Transverse colon (tissue), 4 donors: ENCODE results near the gene SMYD4. TPM values are rescaled to one million over a fixed set of nuclear protein-coding genes. Genes with fewer than 3 reads are reported as not detected.
"Not testable (repeated sequence)": the region's sequence is repeated elsewhere in the genome, so short reads cannot be mapped to it uniquely, and the experiment has no call there.

Experiments used
- DNase-seq: peaks from one replicate; pipeline ENCODE4 v3.0.0-alpha.2; 2019
- H3K27ac ChIP-seq, 4 donors: fragments of 200-600 bp; sonication (generic); 2 replicates each; pipeline ENCODE4 v1.5.1; 2016 to 2018; ENCODE audit warnings: inconsistent platforms in 4 of 4
- H3K27me3 ChIP-seq: fragments of 200-600 bp; sonication (generic); 2 replicates; pipeline ENCODE4 v1.5.1; 2017; ENCODE audit warnings: inconsistent platforms
- H3K36me3 ChIP-seq, 4 donors: fragments of 200-600 bp; sonication (generic); 2 replicates each; pipeline ENCODE4 v1.5.1; 2017 to 2019; ENCODE audit warnings: inconsistent platforms in 4 of 4
- H3K4me1 ChIP-seq, 4 donors: fragments of 200-600 bp; sonication (generic); 2 replicates each; pipeline ENCODE4 v1.5.1; 2017 to 2020; ENCODE audit warnings: inconsistent platforms in 4 of 4
- H3K4me3 ChIP-seq, 4 donors: fragments of 200-600 bp; sonication (generic); 1 replicate in 1 of 4; 2 replicates in 3 of 4; pipeline versions ENCODE4 v1.5.1 to v1.6.1; 2017 to 2019; ENCODE audit warnings: inconsistent platforms in 4 of 4
- H3K9me3 ChIP-seq, 2 donors: fragments of 200-600 bp; sonication (generic); 2 replicates each; pipeline ENCODE4 v1.5.1; 2017 to 2019; ENCODE audit warnings: inconsistent platforms in 2 of 2
- EP300 ChIP-seq: sonication (generic); formaldehyde crosslinking; IDR thresholded peaks from one replicate; pipeline ENCODE4 v1.6.1; 2017; ENCODE audit warnings: antibody characterized with exemption, low read depth
- POLR2A ChIP-seq: fragments of 450-650 bp; IDR thresholded peaks from one replicate; pipeline ENCODE4 v1.6.1; 2016; ENCODE audit warnings: antibody characterized with exemption, mild to moderate bottlenecking, moderate library complexity
- POLR2AphosphoS5 ChIP-seq, 3 donors: sonication (generic); formaldehyde crosslinking; IDR thresholded peaks; one replicate each; pipeline ENCODE4 v1.6.1; 2016; ENCODE audit warnings: antibody characterized with exemption in 3 of 3
- WGBS, 2 donors: methylation state at CpG; one replicate each; pipeline ENCODE4 v1.1.5; 2018; ENCODE audit warnings: low coverage in 1 of 2; 5-methylcytosine and 5-hydroxymethylcytosine counted together
- in situ Hi-C, 4 donors: fragments of 200-750 bp; cut with MboI; loops; one replicate each; pipeline versions ENCODE4 v1.15.0 to v1.15.1; 2017; ENCODE audit warnings: low sequenced_read_pairs in 3 of 4, low pct_ligation_motif_present in 1 of 4, low pct_unique_long_range_greater_than_20kb in 1 of 4
- intact Hi-C: fragments of 100-400 bp; cut with DNase I; formaldehyde crosslinking; loops from one replicate; pipeline ENCODE4 v1.15.1; 2023; ENCODE audit warnings: low total_unique reads
- total RNA-seq, 4 donors: library from RNA; depleted of rRNA; stranded (reverse); fragments of >200 nt; gene quantifications; one replicate each; pipeline ENCODE4 v1.1.0, GENCODE V29; 2016
- TF ChIP-seq, protein P1 (sequence below), 5 experiments: fragments of 200-600 bp in 3 of 5; fragments of 450-650 bp in 2 of 5; sonication (generic) in 3 of 5; IDR thresholded peaks; 1 replicate in 2 of 5; 2 replicates in 3 of 5; pipeline ENCODE4 v1.5.1; 2016 to 2017; ENCODE audit warnings: antibody characterized with exemption in 5 of 5, inconsistent platforms in 3 of 5, mild to moderate bottlenecking in 2 of 5, moderate library complexity in 1 of 5

Gene SMYD4
- total RNA-seq, 4 donors from 2014 or later, result 4.1 to 14.8 (median 9.0) TPM

DNA sequence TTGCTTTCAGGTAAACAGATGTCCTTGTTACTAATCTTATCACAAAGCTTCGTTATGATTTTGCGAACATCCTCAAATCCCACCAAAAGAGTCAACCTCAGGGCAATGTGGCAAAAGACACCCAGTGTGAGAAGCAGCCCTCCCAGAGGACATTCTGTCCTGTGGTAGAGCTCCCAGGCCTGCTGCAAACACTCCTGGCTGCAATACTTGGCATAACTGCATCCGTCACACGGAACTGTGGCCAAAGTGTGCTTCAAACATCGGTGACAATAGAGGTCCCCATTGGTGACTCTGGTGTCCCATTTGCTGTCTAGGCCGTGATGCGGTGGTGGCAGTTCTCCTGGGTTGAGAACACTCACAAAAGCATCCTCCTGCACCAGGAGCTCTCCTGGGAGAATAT is 29.5 kb downstream of the SMYD4 start:
- peaks cover 0 to 27% (median 3%) of the 10 kb centered on the region in 4 donors for H3K36me3 ChIP-seq
- intact Hi-C loops, result no loop called here
- H3K27ac ChIP-seq, result no peak overlapping the region
- 94 to 100% methylated on average over 2 to 7 of the region's 7 CpGs for WGBS, 2 donors
- no peaks in the 10 kb centered on the region for H3K9me3 ChIP-seq
- H3K27me3 ChIP-seq, result no peaks in the 10 kb centered on the region
- in situ Hi-C loops, result loop anchor here in 1 of 4 donors (25.0 kb wide), 1 partner anchor 88 kb away; the partner anchor contains the start of genes TLCD2 and WDR81
- no peak overlapping the region for H3K4me3 ChIP-seq
- DNase-seq, result no peak
- TF ChIP-seq POLR2AphosphoS5 (IDR thresholded peaks at IDR 0.05) (no peak), POLR2A (no peak), EP300 (no peak)
- TF ChIP-seq, protein P1, sequence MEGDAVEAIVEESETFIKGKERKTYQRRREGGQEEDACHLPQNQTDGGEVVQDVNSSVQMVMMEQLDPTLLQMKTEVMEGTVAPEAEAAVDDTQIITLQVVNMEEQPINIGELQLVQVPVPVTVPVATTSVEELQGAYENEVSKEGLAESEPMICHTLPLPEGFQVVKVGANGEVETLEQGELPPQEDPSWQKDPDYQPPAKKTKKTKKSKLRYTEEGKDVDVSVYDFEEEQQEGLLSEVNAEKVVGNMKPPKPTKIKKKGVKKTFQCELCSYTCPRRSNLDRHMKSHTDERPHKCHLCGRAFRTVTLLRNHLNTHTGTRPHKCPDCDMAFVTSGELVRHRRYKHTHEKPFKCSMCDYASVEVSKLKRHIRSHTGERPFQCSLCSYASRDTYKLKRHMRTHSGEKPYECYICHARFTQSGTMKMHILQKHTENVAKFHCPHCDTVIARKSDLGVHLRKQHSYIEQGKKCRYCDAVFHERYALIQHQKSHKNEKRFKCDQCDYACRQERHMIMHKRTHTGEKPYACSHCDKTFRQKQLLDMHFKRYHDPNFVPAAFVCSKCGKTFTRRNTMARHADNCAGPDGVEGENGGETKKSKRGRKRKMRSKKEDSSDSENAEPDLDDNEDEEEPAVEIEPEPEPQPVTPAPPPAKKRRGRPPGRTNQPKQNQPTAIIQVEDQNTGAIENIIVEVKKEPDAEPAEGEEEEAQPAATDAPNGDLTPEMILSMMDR (IDR thresholded peaks at IDR 0.05), result no peak
- peaks cover 0 to 19% (median 0%) of the 10 kb centered on the region in 4 donors for H3K4me1 ChIP-seq

DNA sequence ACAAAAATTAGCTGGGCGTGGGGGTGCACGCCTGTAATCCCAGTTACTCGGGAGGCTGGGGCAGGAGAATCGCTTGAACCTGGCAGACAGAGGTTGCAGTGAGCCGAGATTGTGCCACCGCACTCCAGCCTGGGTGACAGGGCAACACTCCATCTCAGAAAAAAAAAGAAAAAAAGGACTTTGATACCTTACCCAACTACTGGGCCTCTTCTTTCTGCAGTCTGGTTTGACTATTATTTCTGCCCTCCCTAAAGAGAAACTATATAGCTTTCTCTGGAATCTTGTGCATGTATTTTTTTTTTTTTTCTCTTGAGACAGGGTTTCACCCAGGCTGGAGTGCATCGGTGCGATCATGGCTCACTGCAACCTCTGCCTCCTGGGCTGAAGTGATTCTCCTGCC is 31.9 kb downstream of the SMYD4 start:
- DNase-seq, H3K27me3 ChIP-seq, intact Hi-C loops, H3K4me3 ChIP-seq, in situ Hi-C loops, H3K9me3 ChIP-seq: not testable (repeated sequence)
- Histone ChIP-seq H3K4me1 (peaks cover 0 to 19% (median 0%) of the 10 kb centered on the region in 4 donors), H3K27ac (peak overlapping the region in 3 of 4 donors; percentile 32 to 70 (median 50)), H3K36me3 (peaks cover 0 to 16% (median 0%) of the 10 kb centered on the region in 4 donors)
- WGBS, 2 donors, result 95 to 100% methylated on average over 2 to 8 of the region's 8 CpGs

DNA sequence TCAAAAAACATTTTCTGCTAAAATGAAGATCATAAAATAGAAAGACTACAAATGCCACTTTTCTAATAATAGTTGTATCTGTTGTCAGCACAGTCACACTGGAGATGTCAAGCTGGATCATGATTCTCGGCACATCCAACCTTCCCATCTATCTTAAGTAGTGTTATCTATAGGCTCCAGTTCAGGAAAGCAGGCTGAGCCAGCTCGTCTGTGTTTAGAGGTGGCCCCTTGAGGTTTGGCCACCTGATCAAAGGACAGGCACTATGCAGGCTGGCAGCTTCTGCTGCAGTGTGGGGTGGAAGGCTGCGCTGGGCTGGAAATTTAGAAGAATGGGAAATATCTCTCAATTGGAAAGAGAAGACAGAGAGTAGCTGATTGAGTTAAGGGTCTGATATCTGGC is 32.4 kb downstream of the SMYD4 start:
- Histone ChIP-seq H3K27ac (peak overlapping the region; percentile 32 to 70 (median 42)), H3K4me3 (no peak overlapping the region), H3K36me3 (peaks cover 0 to 16% (median 0%) of the 10 kb centered on the region in 4 donors), H3K27me3 (no peaks in the 10 kb centered on the region), H3K9me3 (no peaks in the 10 kb centered on the region), H3K4me1 (peaks cover 0 to 19% (median 0%) of the 10 kb centered on the region in 4 donors)
- no peak for DNase-seq
- WGBS, 2 donors, result 80 to 88% methylated on average over 3 of the region's 3 CpGs
- TF ChIP-seq POLR2AphosphoS5 (IDR thresholded peaks at IDR 0.05), result no peak
- TF ChIP-seq POLR2A, result no peak
- TF ChIP-seq, protein P1 (IDR thresholded peaks at IDR 0.05), result no peak
- no peak for TF ChIP-seq EP300
- in situ Hi-C loops, result no loop called here
- intact Hi-C loops, result no loop called here

DNA sequence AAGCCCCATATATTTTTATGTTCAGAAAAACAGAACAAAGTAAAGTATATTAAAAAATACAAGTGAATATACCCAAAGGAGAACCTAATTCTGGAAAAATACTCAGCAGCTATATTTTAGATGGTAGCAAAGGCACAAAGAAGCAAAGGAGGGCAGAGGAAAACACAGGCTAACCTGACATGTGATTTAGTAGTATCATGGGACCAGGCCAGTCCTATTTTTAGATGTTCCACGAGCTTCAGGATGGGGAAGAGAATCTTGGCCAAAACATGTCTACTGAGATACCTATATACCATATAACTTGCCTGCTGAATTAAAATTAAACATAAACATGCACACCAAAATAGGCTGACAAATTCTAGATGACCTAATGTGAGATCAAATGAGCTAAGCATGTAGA is 32.9 kb downstream of the SMYD4 start:
- H3K36me3 ChIP-seq, result peaks cover 0 to 16% (median 0%) of the 10 kb centered on the region in 4 donors
- no peaks in the 10 kb centered on the region for H3K9me3 ChIP-seq
- H3K4me3 ChIP-seq, result no peak overlapping the region
- peaks cover 0 to 19% (median 0%) of the 10 kb centered on the region in 4 donors for H3K4me1 ChIP-seq
- no peaks in the 10 kb centered on the region for H3K27me3 ChIP-seq
- H3K27ac ChIP-seq, result peak overlapping the region; percentile 33 to 70 (median 50)
- DNase-seq, result no peak
- in situ Hi-C loops, result no loop called here
- WGBS, 2 donors, result 47 to 63% methylated on average over 1 of the region's 1 CpG
- TF ChIP-seq, protein P1 (IDR thresholded peaks at IDR 0.05), result no peak
- peak in 2 of 3 donors; percentile 12 to 24 for TF ChIP-seq POLR2AphosphoS5 (IDR thresholded peaks at IDR 0.05)
- intact Hi-C loops, result no loop called here

DNA sequence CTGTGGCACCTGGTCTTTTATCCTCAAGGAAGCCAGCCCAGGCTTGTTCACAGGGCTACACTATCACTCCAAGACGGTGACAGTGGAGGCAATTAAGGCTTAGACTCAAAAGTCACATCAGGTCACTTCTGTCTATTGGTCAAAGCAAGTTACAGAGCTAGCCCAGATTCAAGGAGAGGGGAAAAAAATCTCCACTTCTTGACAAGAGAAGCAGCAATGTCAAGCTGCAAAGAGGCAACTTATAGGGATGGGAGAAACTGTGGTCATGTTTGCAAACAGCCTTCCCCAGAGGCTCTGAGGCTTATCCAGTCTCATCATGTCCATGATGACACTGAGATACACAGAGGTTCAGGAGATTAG is 36.3 kb downstream of the SMYD4 start:
- in situ Hi-C loops, result no loop called here
- intact Hi-C loops, result no loop called here
- Histone ChIP-seq H3K4me1 (peaks cover 0 to 23% (median 0%) of the 10 kb centered on the region in 4 donors), H3K27ac (no peak overlapping the region), H3K36me3 (no peaks in the 10 kb centered on the region), H3K27me3 (no peaks in the 10 kb centered on the region), H3K4me3 (no peak overlapping the region), H3K9me3 (no peaks in the 10 kb centered on the region)
- no peak for DNase-seq
- WGBS, 2 donors, result 95% methylated on average over 1 of the region's 1 CpG; no CpG with 5 or more reads in 1 of the 2 donors
- TF ChIP-seq POLR2A (no peak), EP300 (no peak), POLR2AphosphoS5 (IDR thresholded peaks at IDR 0.05) (no peak)
- TF ChIP-seq, protein P1 (IDR thresholded peaks at IDR 0.05), result no peak
